ENCODE measurements around the gene L3MBTL1. TPM values are rescaled to one million over a fixed set of nuclear protein-coding genes. Genes with fewer than 3 reads are reported as not detected.

Gene L3MBTL1
- total RNA-seq, 1 experiment from 2014 or later, result 8.4 TPM

DNA sequence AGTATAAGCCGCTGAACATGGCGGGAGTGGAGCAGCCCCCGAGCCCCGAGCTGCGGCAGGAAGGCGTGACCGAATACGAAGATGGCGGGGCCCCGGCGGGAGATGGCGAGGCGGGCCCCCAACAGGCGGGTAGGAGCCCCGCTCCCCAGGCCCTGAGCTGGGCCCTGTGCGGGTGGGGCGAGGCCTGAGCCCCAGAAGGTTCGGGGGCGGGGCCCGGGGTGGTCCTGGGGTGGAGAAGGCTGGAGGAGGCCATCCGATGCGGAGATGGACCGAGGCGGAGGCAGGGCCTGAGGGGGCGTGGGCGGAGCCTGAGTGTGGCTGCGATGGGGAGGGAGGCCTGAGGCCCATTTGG, 7.1 kb downstream of the L3MBTL1 start:
- ChIA-PET CTCF (interaction anchor here (0.6 to 0.7 kb wide), 3 partner anchors 60 to 1890 kb away, joined by 3 read pairs; no protein-coding TSS in a partner anchor), POLR2A (interaction anchor here (2.5 kb wide), 1 partner anchor 57 kb away, joined by 10 read pairs; the partner anchor contains the start of gene SRSF6)
- H3K4me1 ChIP-seq, result no peaks in the 10 kb centered on the region
- no peaks in the 10 kb centered on the region for H3K36me3 Mint-ChIP-seq (ENCODE audit: insufficient read depth, unreplicated experiment)
- intact Hi-C loops (cut with micrococcal nuclease; ENCODE audit: unreplicated experiment), result loop anchor here (1.0 kb wide), 1 partner anchor 57 kb away; the partner anchor contains the start of gene SRSF6
- H3K27ac Mint-ChIP-seq (ENCODE audit: unreplicated experiment), result peak overlapping the region; percentile 12
- peaks cover under 1% of the 10 kb centered on the region; the same call in 1 of the 2 replicates for H3K9me3 ChIP-seq
- TF ChIP-seq, protein P1, sequence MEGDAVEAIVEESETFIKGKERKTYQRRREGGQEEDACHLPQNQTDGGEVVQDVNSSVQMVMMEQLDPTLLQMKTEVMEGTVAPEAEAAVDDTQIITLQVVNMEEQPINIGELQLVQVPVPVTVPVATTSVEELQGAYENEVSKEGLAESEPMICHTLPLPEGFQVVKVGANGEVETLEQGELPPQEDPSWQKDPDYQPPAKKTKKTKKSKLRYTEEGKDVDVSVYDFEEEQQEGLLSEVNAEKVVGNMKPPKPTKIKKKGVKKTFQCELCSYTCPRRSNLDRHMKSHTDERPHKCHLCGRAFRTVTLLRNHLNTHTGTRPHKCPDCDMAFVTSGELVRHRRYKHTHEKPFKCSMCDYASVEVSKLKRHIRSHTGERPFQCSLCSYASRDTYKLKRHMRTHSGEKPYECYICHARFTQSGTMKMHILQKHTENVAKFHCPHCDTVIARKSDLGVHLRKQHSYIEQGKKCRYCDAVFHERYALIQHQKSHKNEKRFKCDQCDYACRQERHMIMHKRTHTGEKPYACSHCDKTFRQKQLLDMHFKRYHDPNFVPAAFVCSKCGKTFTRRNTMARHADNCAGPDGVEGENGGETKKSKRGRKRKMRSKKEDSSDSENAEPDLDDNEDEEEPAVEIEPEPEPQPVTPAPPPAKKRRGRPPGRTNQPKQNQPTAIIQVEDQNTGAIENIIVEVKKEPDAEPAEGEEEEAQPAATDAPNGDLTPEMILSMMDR (IDR thresholded peaks at IDR 0.05; ENCODE audit: insufficient read depth in 1 of 2, low read depth in 1 of 2, low read length in 1 of 2, severe bottlenecking in 1 of 2, unreplicated experiment in 1 of 2), result no peak
- peak overlapping the region; percentile 85 for H3K4me3 Mint-ChIP-seq (ENCODE audit: unreplicated experiment)
- H3K36me3 ChIP-seq (ENCODE audit: control insufficient read depth, insufficient read depth, low read length), result no peaks in the 10 kb centered on the region
- no peaks in the 10 kb centered on the region for H3K27me3 ChIP-seq (replicated peaks; ENCODE audit: control insufficient read depth, insufficient read depth, low read length)
- no peaks in the 10 kb centered on the region for H3K27me3 Mint-ChIP-seq (ENCODE audit: insufficient read depth, unreplicated experiment)
- H3K4me3 ChIP-seq (ENCODE audit: low read depth, low read length), result peak overlapping the region; percentile 46
- no peaks in the 10 kb centered on the region for H3K9me3 Mint-ChIP-seq (ENCODE audit: unreplicated experiment)
- BruUV-seq (replicated peaks), result no TSS peak
- no peaks in the 10 kb centered on the region for H3K4me1 Mint-ChIP-seq (ENCODE audit: low read depth, unreplicated experiment)
- DNase-seq, result no peak

DNA sequence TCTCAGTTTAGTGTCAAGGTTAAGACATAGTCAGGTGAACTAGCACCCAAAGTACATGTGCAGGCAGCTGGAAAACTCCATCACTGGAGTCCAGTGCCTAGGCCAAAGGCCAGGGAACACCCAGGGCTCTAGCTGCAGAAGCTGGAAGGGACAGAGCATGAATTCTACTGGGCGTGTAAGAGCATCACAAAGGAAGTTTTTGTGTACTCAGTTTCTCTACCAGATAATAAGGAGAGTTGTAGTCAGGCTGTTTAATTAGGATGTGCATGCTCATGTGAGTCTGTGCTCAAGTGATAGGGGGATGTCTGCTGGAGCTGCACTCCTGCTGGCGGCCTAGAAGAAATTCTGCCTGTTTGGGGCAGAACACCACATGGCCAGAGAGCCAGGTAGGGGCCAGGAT, 8.1 kb downstream of the L3MBTL1 start:
- Mint-ChIP-seq H3K36me3 (ENCODE audit: insufficient read depth, unreplicated experiment) (no peaks in the 10 kb centered on the region), H3K4me3 (ENCODE audit: unreplicated experiment) (no peak overlapping the region), H3K27ac (ENCODE audit: unreplicated experiment) (no peak overlapping the region), H3K27me3 (ENCODE audit: insufficient read depth, unreplicated experiment) (no peaks in the 10 kb centered on the region), H3K4me1 (ENCODE audit: low read depth, unreplicated experiment) (no peaks in the 10 kb centered on the region), H3K9me3 (ENCODE audit: unreplicated experiment) (no peaks in the 10 kb centered on the region)
- BruUV-seq (replicated peaks), result no TSS peak
- ChIA-PET CTCF (no interaction called here), POLR2A (interaction anchor here (0.6 to 2.5 kb wide), 2 partner anchors 58 to 152 kb away, joined by 3 to 10 read pairs; partner anchors contain the start of gene SRSF6)
- Histone ChIP-seq H3K27me3 (replicated peaks; ENCODE audit: control insufficient read depth, insufficient read depth, low read length) (no peaks in the 10 kb centered on the region), H3K36me3 (ENCODE audit: control insufficient read depth, insufficient read depth, low read length) (no peaks in the 10 kb centered on the region), H3K4me1 (no peaks in the 10 kb centered on the region), H3K9me3 (peaks cover 10% of the 10 kb centered on the region; the same call in 1 of the 2 replicates), H3K4me3 (ENCODE audit: low read depth, low read length) (no peak overlapping the region)
- no peak for DNase-seq
- intact Hi-C loops (cut with micrococcal nuclease; ENCODE audit: unreplicated experiment), result no loop called here
- TF ChIP-seq, protein P1 (IDR thresholded peaks at IDR 0.05; ENCODE audit: insufficient read depth in 1 of 2, low read depth in 1 of 2, low read length in 1 of 2, severe bottlenecking in 1 of 2, unreplicated experiment in 1 of 2), result no peak

DNA sequence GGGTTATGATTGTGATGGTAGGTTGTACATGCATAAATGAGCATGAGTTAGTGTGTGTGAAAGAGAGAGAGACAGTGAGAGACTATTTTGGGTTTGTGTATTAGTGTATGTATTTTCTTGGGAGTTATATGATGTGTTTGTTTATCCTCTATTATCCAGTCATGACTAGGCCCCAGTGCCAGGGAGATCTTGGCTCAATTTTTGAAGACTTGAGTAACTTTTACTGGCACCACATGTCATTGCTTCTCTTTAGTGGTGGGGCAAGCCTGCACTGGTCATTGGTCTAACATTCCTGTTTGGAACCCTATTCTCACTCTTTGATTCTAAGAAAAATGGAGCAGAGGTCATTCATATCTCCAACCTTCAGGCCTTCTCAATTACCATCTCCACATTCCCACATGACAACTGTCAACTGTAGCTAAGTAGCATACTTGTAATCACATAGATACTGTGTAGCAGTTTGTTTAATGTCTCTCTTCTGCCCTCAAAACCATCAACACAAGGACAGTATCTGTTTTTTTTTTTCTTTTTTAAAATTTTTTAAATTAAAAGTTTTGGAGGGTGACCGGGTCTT, 8.8 kb downstream of the L3MBTL1 start:
- no peak for DNase-seq
- POLR2A ChIA-PET, result no interaction called here
- Histone ChIP-seq H3K4me1 (no peaks in the 10 kb centered on the region), H3K27me3 (replicated peaks; ENCODE audit: control insufficient read depth, insufficient read depth, low read length) (no peaks in the 10 kb centered on the region), H3K36me3 (ENCODE audit: control insufficient read depth, insufficient read depth, low read length) (no peaks in the 10 kb centered on the region), H3K9me3 (peaks cover 10% of the 10 kb centered on the region; the same call in 1 of the 2 replicates), H3K4me3 (ENCODE audit: low read depth, low read length) (no peak overlapping the region)
- Mint-ChIP-seq H3K36me3 (ENCODE audit: insufficient read depth, unreplicated experiment) (no peaks in the 10 kb centered on the region), H3K27ac (ENCODE audit: unreplicated experiment) (no peak overlapping the region), H3K4me1 (ENCODE audit: low read depth, unreplicated experiment) (no peaks in the 10 kb centered on the region), H3K27me3 (ENCODE audit: insufficient read depth, unreplicated experiment) (peaks cover 2% of the 10 kb centered on the region), H3K4me3 (ENCODE audit: unreplicated experiment) (no peak overlapping the region), H3K9me3 (ENCODE audit: unreplicated experiment) (no peaks in the 10 kb centered on the region)
- intact Hi-C loops (cut with micrococcal nuclease; ENCODE audit: unreplicated experiment), result no loop called here
- CTCF ChIA-PET, result no interaction called here
- no TSS peak for BruUV-seq (replicated peaks)
- TF ChIP-seq, protein P1 (IDR thresholded peaks at IDR 0.05; ENCODE audit: insufficient read depth in 1 of 2, low read depth in 1 of 2, low read length in 1 of 2, severe bottlenecking in 1 of 2, unreplicated experiment in 1 of 2), result no peak

Measured in Caco-2 (cell line).